DMS153 treated with DMSO at 0.1 percent for 48 hours (cell line): ENCODE measurements around the gene TBCK.

Experiments
- DNase-seq: peaks from one replicate; lab custom pipeline; 2025; ENCODE audit not compliant: unreplicated experiment; lab: John Stamatoyannopoulos, UW

The TBCK gene

DNA sequence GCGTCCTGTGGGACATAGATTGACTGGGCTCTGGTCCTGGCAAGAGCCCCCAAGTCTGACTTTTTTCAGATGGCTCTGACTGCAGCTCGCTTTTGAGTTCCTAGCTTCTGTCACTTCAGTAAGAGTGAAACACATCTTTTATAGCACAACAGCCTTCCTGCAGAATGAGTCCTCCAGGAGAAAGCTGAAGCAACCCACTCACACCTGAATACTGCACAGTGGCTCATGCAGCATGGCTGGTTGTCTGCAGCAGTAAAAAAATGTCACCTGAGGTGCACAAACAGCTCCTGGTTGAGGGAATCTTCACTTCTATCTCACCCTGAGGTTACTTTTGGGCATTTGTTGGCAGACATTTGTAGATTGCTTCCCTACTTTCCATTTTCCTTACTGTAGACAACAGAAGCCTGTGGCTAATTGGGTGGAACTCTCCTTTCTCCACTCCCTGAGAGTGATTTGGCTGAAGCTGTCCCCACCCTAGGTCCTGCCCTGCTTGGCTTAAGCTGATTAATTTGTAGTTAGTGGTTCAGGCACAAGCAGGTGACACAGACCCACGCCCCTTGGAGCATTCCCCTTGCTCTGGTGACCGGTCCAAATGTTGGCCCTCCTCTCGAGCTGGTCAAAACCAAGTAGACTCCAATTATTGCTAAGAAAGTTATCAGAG, 321.0 kb downstream of the TBCK start:
- DNase-seq, result no peak

DNA sequence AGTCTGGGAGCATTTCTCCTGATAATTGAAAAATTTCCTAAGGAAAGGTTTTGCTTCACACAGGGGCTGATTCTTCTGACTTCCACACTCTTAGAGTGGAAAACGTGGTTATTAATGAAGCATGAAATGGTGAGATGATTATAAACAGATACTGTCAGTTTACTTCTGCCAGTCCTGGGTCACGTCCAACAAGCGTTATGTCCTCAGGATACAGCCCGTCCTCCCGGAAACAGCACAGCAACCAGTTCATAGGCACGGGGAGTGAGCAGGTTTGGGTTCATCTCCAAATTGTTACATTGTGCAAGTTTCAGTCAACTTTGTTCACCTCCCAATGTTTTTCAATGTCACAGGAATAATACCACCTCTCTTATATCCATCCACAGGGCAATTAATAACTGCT, 321.9 kb downstream of the TBCK start:
- DNase-seq, result no peak

DNA sequence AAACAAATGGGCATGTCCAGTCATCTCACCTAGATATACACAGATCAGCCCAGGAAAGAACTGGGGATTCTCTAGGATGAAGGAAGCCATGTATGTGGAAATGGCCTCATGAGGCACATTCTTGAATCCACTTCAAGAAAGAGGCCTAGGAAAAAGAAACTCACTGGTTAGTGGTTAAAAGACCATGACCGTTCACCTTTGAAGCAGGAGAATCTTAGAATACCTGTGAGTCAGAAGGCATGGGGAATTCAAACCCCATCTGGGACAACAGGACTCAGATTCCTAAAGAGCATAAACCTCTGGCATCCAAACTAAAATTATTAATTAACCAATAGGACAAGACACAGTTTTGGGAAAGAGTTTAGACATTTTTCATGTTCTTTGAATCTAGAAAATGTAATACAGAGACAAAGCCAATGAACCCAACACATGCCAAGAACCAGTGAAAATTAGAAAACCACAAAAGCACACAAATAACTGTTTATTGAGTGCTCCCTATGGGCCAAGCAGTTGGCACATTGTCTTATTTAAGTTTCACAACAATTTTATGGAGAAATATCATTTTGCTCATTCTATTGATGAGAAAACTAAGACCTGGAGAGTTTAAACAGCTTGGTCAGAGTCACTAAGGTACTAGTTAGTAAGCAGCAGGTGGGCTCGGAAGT, 323.2 kb downstream of the TBCK start:
- DNase-seq, result no peak

DNA sequence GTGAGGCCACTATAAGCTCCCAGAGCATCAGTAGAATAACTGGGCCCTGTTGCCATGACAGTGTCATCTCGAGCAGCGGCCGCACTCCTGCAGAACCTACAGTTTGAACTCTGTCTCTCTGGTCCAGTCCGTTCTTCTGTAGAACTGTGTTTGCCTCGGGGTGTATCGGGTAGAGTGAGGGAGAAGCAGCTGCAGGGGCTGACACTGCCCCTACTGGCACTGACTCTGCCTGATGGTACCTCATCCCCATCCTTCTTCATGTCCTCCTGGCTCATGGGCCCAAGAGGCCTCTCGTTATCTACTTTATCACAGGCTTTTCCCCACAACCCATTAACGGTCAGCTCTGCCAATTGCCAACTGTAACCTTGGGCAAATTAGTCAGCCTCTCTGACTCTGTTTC, 324.3 kb downstream of the TBCK start:
- DNase-seq, result no peak
